VCaP (cell line): Measurements from ENCODE around the gene GSC2.

ENCODE experiments used
- H3K27ac ChIP-seq: fragments of 450-650 bp; 2 replicates; pipeline ENCODE4 v1.5.1; 2017
- TF ChIP-seq, protein P1 (sequence below): fragments of 450-650 bp; conservative IDR thresholded peaks from 2 replicates; pipeline ENCODE4 v1.5.1; 2017; ENCODE audit warnings: mild to moderate bottlenecking, moderate library complexity

The GSC2 gene

DNA sequence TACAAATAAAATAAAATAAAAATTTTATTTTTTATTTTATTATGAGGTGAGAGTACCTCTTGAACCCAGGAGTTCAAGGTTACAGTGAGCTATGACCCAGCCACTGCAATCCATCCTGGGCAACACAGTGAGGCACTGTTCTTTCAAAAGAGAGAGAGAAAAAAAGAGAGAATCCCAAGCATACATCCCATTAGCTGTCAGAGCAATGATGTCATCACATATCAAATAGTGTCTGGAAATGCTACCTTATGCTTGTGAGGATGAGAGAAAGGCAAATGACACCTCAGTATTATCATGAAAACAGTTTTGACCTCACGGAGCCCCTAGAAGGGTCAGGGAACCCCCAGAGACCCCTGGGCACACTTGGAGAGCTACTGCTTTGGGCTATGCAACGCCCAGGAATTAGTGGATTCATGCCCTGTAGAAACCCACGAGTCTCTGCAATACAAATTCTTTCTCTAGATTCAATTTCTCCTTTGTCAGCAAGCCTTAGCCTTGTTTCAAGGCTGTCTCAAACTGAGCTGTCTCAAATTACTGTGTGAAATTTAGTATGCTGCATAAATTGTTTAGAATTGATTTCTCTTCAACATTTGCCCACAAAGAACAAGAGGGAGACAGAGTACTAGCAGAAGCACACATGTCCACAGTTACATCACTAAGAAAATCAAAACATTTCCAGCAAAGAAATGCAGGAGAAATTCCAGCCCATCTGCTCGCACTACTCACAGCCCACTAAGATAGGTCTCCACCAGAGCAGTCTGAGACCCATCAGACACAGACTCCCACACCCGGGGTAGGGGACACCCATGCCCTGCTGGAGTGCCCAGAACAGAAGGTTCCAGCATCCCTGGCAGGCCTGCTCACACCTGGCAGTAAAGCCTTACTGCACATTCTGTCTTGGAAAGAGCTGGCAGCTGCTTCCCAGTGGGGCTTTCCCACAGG is 45.9 kb downstream of the GSC2 start:
- peak overlapping the region; percentile 23 for H3K27ac ChIP-seq
- TF ChIP-seq, protein P1, sequence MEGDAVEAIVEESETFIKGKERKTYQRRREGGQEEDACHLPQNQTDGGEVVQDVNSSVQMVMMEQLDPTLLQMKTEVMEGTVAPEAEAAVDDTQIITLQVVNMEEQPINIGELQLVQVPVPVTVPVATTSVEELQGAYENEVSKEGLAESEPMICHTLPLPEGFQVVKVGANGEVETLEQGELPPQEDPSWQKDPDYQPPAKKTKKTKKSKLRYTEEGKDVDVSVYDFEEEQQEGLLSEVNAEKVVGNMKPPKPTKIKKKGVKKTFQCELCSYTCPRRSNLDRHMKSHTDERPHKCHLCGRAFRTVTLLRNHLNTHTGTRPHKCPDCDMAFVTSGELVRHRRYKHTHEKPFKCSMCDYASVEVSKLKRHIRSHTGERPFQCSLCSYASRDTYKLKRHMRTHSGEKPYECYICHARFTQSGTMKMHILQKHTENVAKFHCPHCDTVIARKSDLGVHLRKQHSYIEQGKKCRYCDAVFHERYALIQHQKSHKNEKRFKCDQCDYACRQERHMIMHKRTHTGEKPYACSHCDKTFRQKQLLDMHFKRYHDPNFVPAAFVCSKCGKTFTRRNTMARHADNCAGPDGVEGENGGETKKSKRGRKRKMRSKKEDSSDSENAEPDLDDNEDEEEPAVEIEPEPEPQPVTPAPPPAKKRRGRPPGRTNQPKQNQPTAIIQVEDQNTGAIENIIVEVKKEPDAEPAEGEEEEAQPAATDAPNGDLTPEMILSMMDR, result no peak

GRCh38 chr22:19098157-19098556 is 51.9 kb downstream of the GSC2 start:
- TF ChIP-seq, protein P1, result no peak
- no peak overlapping the region for H3K27ac ChIP-seq

- H3K27ac ChIP-seq, result no peak overlapping the region
- TF ChIP-seq, protein P1, result no peak
These were observed 52.6 kb downstream of the GSC2 start for GRCh38 chr22:19097518-19097917.
